Right renal pelvis (tissue), 4 donors: Measurements from ENCODE around the gene IFIH1. TPM values are rescaled to one million over a fixed set of nuclear protein-coding genes. Genes with fewer than 3 reads are reported as not detected.

Experiments
- DNase-seq, 4 donors: peaks; one replicate each; pipeline ENCODE4 v3.0.0-alpha.2; 2013; ENCODE audit warnings: low read depth in 4 of 4, low spot score in 3 of 4, missing footprints in 1 of 4
- polyA plus RNA-seq, 4 donors: library from polyadenylated mRNA; unstranded; fragments of 120-200 nt; gene quantifications; one replicate each; pipeline ENCODE4 v1.2.1, GENCODE V29; 2013; ENCODE audit not compliant: insufficient read length in 4 of 4

The IFIH1 gene
- polyA plus RNA-seq = 1 to 10 TPM; 5.4 to 9.2 (median 7.7) TPM

- peak; percentile 50 to 73 (median 63) for DNase-seq
Observed at GRCh38 chr2:162318328-162319180, at the start of gene IFIH1. TSS of gene IFIH1 (minus strand) at chr2:162318684. CDS start at chr2:162318307, 377 bp downstream.

GRCh38 chr2:162365392-162365791, 46.9 kb upstream of the IFIH1 start:
- no peak for DNase-seq

GRCh38 chr2:162344617-162344950, 26.1 kb upstream of the IFIH1 start:
- peak in 2 of 4 donors; percentile 1 to 5 for DNase-seq

- peak; percentile 80 to 86 (median 82) for DNase-seq
Observed at GRCh38 chr2:162343824-162344616, 25.5 kb upstream of the IFIH1 start, which contains the start of gene GCA. TSS of gene GCA (plus strand) at chr2:162344132. CDS start at chr2:162344249, 117 bp downstream.

- DNase-seq = no peak
Observed at GRCh38 chr2:162343492-162343823, 25.0 kb upstream of the IFIH1 start.

GRCh38 chr2:162342841-162343240, 24.4 kb upstream of the IFIH1 start:
- DNase-seq = no peak

GRCh38 chr2:162342321-162342720, 23.8 kb upstream of the IFIH1 start:
- DNase-seq = no peak

- DNase-seq = no peak
Observed at GRCh38 chr2:162340822-162341221, 22.3 kb upstream of the IFIH1 start.

- DNase-seq = no peak
Observed at GRCh38 chr2:162337868-162338267, 19.4 kb upstream of the IFIH1 start.

- DNase-seq = no peak
Observed at GRCh38 chr2:162333968-162334367, 15.5 kb upstream of the IFIH1 start.

GRCh38 chr2:162330881-162331280, 12.4 kb upstream of the IFIH1 start:
- DNase-seq = no peak

GRCh38 chr2:162328424-162329157, 10.1 kb upstream of the IFIH1 start:
- no peak for DNase-seq

- no peak for DNase-seq
Observed at GRCh38 chr2:162327806-162328205, 9.3 kb upstream of the IFIH1 start.

GRCh38 chr2:162327134-162327769, 8.8 kb upstream of the IFIH1 start:
- no peak for DNase-seq

GRCh38 chr2:162324953-162325352, 6.5 kb upstream of the IFIH1 start:
- DNase-seq = no peak

GRCh38 chr2:162320864-162321517, 2.5 kb upstream of the IFIH1 start:
- no peak for DNase-seq

GRCh38 chr2:162317861-162318327, 590 bp downstream of the IFIH1 start:
- peak in 1 of 4 donors; percentile 20 for DNase-seq

- DNase-seq = no peak
Observed at GRCh38 chr2:162317058-162317742, 1.3 kb downstream of the IFIH1 start.

- no peak for DNase-seq
Observed at GRCh38 chr2:162316590-162316989, 1.9 kb downstream of the IFIH1 start.
